Activated T-cell treated with anti-CD3 and anti-CD28 coated beads, Interleukin-2, amount 50 U/mL, for 1 hour (primary cell): Measurements from ENCODE around the gene HSBP1L1.

ENCODE experiments used
- DNase-seq: peaks from one replicate; pipeline ENCODE4 v3.0.0-alpha.2; 2020

The HSBP1L1 gene

GRCh38 chr18:79961527-79962291 is 2.7 kb upstream of the HSBP1L1 start:
- no peak for DNase-seq

GRCh38 chr18:79962311-79962710 is 2.1 kb upstream of the HSBP1L1 start:
- DNase-seq = no peak

GRCh38 chr18:79962835-79963657 is 1.4 kb upstream of the HSBP1L1 start:
- DNase-seq = peak; percentile 40

GRCh38 chr18:79963658-79964329 is 649 bp upstream of the HSBP1L1 start:
- DNase-seq = no peak

- no peak for DNase-seq
Measured at GRCh38 chr18:79965119-79965902, 868 bp downstream of the HSBP1L1 start.

- DNase-seq = no peak
Measured at GRCh38 chr18:79970419-79971133, 6.1 kb downstream of the HSBP1L1 start.

GRCh38 chr18:79971211-79971952 is 6.9 kb downstream of the HSBP1L1 start:
- DNase-seq = no peak

- DNase-seq = no peak
Measured at GRCh38 chr18:79971986-79972385, 7.5 kb downstream of the HSBP1L1 start.

GRCh38 chr18:79972720-79973119 is 8.3 kb downstream of the HSBP1L1 start:
- DNase-seq = no peak

- DNase-seq = no peak
Measured at GRCh38 chr18:79973517-79973916, 9.1 kb downstream of the HSBP1L1 start.

GRCh38 chr18:79974025-79974654 is 9.7 kb downstream of the HSBP1L1 start:
- no peak for DNase-seq

- DNase-seq = no peak
Measured at GRCh38 chr18:79975043-79975442, 10.6 kb downstream of the HSBP1L1 start.

- DNase-seq = no peak
Measured at GRCh38 chr18:79975985-79976680, 11.7 kb downstream of the HSBP1L1 start.

- DNase-seq = no peak
Measured at GRCh38 chr18:79979843-79980242, 15.4 kb downstream of the HSBP1L1 start.

GRCh38 chr18:79980585-79980984 is 16.1 kb downstream of the HSBP1L1 start:
- DNase-seq = no peak

- DNase-seq = no peak
Measured at GRCh38 chr18:79982736-79983135, 18.3 kb downstream of the HSBP1L1 start.

GRCh38 chr18:79983253-79983652 is 18.8 kb downstream of the HSBP1L1 start:
- DNase-seq = no peak

- DNase-seq = no peak
Measured at GRCh38 chr18:79983793-79984192, 19.4 kb downstream of the HSBP1L1 start.

GRCh38 chr18:79985172-79985571 is 20.7 kb downstream of the HSBP1L1 start:
- no peak for DNase-seq

- no peak for DNase-seq
Measured at GRCh38 chr18:79986726-79987125, 22.3 kb downstream of the HSBP1L1 start.
